ENCODE results near the gene CD300H.
"Not testable (repeated sequence)": the region's sequence is repeated elsewhere in the genome, so short reads cannot be mapped to it uniquely, and the experiment has no call there.

CD300H gene

DNA sequence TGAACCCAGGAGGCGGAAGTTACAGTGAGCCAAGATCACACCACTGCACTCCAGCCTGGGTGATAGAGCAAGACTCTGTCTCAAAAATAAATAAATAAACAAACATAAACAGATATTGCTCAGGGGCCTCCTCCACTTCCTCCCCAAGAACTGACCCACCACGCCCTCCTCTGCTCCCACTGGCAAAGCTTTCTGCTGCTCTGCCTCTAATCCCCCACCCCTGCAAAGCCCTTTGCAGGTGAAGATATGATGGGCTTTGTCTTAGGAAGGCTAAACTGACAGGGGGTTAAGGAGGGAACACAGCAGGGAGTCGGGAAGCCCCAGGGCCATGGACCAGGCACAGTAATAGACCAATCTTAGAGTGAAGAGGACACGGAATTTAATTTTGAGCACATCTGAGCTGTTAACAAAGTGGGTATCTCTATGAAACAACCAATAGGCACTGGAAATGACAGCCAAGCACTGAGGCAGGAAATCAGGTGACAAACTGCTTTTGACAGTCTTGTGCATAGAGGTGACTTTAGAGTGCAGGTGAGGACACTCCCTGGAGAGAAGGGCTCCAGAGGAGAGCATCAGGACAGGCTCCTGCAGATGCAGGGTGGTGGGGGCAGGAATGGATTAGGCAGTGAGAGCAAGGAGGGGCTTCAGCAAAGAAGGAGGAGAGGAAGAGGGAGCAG, 31.2 kb upstream of the CD300H start:
- H3K4me1 Mint-ChIP-seq: peaks cover 16% of the 10 kb centered on the region
- H3K27ac Mint-ChIP-seq: no peak overlapping the region
- H3K4me3 Mint-ChIP-seq: no peak overlapping the region
- no peak for DNase-seq
- no peak for ATAC-seq
- no peaks in the 10 kb centered on the region for H3K36me3 Mint-ChIP-seq (ENCODE audit: low read depth)
- peaks cover 13% of the 10 kb centered on the region for H3K27me3 Mint-ChIP-seq
- H3K9me3 Mint-ChIP-seq: no peaks in the 10 kb centered on the region

DNA sequence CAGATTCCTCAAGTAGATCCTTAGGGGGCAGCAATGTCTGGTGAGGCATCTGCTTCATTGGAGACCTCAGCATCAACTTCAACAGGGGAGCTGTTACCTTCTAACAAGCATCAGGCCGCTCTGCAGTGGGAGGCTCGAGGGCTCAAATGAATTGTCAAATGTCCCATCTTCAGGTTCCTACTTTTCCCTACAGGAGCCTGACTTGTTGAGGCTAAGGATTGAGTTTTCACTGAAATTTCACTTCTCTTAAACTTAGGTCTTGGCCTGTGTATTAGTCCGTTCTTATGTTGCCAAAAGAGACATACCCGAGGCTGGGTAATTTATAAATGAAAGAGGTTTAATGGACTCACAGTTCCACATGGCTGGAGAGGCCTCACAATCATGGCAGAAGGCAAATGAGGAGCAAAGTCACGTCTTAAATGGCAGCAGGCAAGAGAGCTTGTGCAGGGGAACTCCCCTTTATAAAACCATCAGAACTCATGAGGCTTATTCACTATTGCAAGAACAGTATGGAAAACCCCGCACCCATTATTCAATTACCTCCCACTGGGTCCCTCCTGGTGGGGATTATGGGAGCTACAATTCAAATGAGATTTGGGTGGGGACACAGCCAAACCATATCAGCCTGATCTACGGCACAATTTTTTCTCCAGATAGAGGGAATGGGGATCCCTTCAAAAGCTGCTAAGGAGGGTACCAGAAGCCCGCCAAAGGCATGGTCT, 29.9 kb upstream of the CD300H start:
- no peaks in the 10 kb centered on the region for H3K9me3 Mint-ChIP-seq
- peaks cover 16% of the 10 kb centered on the region for H3K27me3 Mint-ChIP-seq
- H3K36me3 Mint-ChIP-seq (ENCODE audit: low read depth): no peaks in the 10 kb centered on the region
- DNase-seq (no peak), ATAC-seq (no peak)
- no peak overlapping the region for H3K27ac Mint-ChIP-seq
- H3K4me3 Mint-ChIP-seq: no peak overlapping the region
- peaks cover 14% of the 10 kb centered on the region for H3K4me1 Mint-ChIP-seq

DNA sequence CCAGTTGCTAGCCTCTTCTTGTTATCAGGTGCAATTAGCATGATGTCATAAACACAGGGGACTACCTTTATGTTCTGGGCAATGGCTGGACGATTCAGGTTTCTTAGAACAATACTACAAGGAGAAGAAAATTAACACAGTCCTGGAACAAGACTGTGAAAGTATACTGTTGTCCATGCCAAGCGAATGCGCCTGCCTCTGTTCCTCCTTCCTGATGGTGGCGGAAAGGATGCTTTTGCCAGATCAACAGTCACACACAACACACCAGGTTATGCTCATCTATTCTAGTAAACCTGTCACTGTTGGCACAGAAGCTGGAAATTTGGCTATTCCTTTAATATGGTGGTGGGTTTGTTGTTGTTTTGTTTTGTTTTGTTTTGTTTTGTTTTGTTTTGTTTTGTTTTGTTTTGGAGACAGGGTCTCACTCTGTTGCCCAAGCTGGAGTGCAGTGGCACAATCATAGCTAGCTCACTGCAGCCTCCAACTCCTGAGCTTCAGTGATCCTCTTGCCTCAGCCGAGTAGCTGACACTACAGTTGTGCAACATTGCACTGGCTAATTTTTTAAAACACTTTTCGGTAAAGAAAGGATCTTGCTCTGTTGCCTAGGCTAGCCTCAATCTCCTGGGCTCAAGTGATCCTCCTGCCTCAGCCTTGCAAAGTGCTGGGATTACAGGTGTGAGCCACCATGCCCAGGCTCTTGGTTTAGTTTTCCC, 27.9 kb upstream of the CD300H start:
- H3K27me3 Mint-ChIP-seq: peaks cover 19% of the 10 kb centered on the region
- ATAC-seq (no peak), DNase-seq (no peak)
- H3K9me3 Mint-ChIP-seq: no peaks in the 10 kb centered on the region
- no peak overlapping the region for H3K4me3 Mint-ChIP-seq
- no peak overlapping the region for H3K27ac Mint-ChIP-seq
- no peaks in the 10 kb centered on the region for H3K36me3 Mint-ChIP-seq (ENCODE audit: low read depth)
- H3K4me1 Mint-ChIP-seq: peaks cover 19% of the 10 kb centered on the region

DNA sequence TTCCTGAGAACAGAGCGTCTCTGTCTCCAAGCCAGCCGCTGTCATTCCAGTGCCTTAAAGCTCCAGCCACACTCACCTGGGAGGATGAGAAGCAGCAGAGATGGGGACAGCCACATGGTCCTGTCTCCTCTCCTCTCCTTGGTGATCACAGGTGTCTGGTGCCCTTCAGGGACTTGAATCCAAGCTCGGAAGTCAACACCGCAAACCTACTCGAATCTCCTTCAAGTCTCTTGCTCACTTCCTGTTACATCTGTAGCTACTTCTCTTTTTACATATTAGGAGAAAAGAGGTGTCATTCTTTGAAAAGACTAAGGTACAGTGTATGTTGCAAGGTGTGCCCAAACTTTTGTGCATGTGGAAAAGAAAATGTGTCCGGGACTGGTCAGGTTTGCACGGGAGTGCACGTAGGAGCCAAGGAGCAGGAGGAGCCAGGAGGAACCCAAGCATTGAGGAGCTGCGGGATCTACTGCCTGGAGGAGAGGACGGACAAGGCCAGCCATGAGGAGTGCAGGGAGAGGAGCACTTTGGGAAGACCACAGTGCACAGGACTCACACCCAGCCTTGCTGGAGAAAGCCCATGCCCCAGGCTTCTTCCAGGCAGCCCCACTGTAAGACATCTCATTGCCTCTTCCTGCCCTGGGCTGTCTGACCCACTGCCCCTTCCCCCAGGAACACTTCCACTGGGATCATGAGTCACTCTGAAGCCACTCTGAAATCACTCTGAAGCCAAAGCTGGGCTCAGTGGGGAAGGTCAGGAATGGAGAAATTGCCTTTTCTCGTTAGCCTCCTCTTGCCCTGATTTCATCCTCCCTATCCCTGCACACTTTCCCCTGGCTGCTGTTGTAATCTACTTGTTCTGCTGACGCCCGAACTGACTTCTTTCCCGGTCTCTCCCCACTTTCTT, 25.0 kb upstream of the CD300H start, which contains the start of gene CD300LD:
TSS of gene CD300LD (minus strand) at position 197 of the 904 bp plus-strand sequence. CDS start at position 116, 81 bp downstream.
- Mint-ChIP-seq H3K27ac (no peak within 1 kb of the TSS), H3K4me3 (no peak within 1 kb of the TSS), H3K27me3 (peaks cover 10% of the 10 kb centered on the region), H3K9me3 (no peaks in the 10 kb centered on the region), H3K4me1 (peaks cover 7% of the 10 kb centered on the region), H3K36me3 (ENCODE audit: low read depth) (no peaks in the 10 kb centered on the region)
- no peak for DNase-seq
- no peak for ATAC-seq

DNA sequence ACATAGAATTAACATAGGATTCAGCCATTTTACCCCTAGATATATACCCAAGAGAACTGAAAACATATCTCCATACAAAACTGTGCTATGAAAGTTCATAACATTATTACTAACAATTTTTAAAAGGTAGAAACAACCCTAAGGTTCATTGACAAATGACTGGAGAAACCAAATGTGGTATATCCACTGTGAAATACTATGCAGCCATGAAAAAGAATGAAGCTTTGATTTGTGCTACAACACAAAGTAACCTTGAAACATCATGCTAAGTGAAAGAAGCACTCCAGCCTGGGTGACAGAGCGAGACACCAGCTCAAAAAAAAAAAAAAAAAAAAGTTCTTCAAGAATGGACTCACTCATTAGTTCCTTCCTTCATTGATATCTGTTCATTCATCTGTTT, 24.2 kb upstream of the CD300H start:
- no peak for DNase-seq
- H3K27me3 Mint-ChIP-seq: peaks cover 10% of the 10 kb centered on the region
- H3K4me3 Mint-ChIP-seq: no peak overlapping the region
- H3K36me3 Mint-ChIP-seq (ENCODE audit: low read depth): no peaks in the 10 kb centered on the region
- H3K27ac Mint-ChIP-seq: no peak overlapping the region
- ATAC-seq: no peak
- no peaks in the 10 kb centered on the region for H3K9me3 Mint-ChIP-seq
- H3K4me1 Mint-ChIP-seq: peaks cover 7% of the 10 kb centered on the region

DNA sequence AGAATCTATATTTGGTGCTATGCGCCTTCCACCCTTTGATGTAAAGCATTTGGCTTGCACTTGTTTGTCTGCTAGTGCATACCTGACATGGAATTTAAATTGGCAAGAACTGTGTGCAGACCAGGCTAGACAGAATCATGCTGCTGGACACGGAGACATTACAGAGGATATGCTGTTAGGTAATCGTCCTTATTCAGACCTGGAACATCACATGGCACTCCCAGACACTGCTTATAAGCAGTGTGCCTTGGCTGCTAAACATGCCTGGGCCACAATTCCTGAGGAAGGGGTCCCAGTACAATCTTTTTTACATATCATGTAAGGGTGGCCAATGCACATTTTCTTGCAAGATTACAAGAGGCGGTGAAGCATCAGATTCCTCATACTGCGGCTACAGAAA, 18.4 kb upstream of the CD300H start:
- Mint-ChIP-seq H3K27me3 (peaks cover 2% of the 10 kb centered on the region), H3K36me3 (ENCODE audit: low read depth) (no peaks in the 10 kb centered on the region)

DNA sequence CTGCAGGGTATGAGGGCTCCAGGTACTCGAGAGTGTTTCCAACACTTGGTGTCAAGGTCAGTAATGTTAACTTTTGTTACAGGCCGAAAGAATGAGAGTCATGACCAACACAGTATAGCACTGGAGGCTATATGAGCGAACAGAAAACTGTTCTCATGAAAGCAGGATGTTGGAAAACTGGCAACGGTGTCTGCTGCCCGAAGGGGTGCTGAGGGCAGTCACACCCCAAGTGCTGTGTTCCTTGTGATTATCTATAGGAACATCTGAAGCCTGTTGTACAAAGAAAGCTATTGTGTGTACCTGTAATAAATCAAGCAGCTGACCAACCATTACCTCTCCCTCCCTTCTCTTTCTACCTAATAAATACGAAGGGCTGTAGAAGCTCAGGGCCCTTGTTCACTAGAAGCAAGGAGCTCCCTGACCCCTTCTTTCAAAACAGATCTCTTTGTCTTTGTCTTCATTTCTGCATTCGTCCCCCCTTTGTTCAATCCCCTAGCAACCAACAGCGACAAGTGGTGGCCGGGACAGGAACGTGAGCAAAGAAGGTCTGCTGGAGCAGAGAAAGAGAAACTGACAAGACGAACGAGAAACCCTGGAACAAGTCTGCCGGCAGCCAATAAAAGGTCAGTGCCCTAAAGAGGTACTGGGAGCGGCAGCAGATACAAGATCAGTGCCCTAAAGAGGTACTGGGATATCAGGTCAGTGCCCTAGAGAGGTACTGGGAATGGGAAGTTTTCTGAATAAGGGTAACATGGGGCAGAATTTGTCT, 17.2 kb upstream of the CD300H start:
- Mint-ChIP-seq H3K36me3 (ENCODE audit: low read depth) (no peaks in the 10 kb centered on the region), H3K27ac (no peak overlapping the region), H3K9me3 (no peaks in the 10 kb centered on the region), H3K4me3 (no peak overlapping the region), H3K4me1 (peaks cover 4% of the 10 kb centered on the region), H3K27me3 (no peaks in the 10 kb centered on the region)
- ATAC-seq: no peak
- DNase-seq: no peak

More for the DNA sequence above, 18.4 kb upstream of the CD300H start:
- Mint-ChIP-seq H3K4me1 (no peaks in the 10 kb centered on the region), H3K9me3 (no peaks in the 10 kb centered on the region), H3K27ac (no peak overlapping the region), H3K4me3 (no peak overlapping the region)
- no peak for ATAC-seq
- DNase-seq: no peak

DNA sequence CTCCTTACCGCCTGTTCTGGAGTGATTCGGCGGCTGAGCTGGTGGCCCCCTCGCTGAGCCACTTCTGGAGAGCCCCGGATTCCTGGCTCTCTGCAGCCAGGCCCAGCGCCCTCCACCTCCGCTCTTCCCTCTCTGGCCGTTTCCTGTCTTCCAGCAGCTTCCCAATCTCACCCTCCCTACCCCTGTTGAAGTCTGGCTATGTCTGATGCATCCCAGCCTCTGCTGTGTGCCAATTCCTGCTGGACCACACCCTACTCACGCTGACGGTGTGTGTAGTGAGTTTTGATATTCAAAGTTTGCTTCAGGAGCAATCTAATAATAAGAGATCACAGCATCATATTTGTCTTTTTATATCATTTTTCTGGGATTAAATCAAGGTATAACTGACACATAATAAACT, 15.3 kb upstream of the CD300H start:
- ATAC-seq (no peak), DNase-seq (no peak)
- peaks cover 6% of the 10 kb centered on the region for H3K4me1 Mint-ChIP-seq
- no peaks in the 10 kb centered on the region for H3K27me3 Mint-ChIP-seq
- H3K27ac Mint-ChIP-seq: no peak overlapping the region
- no peak overlapping the region for H3K4me3 Mint-ChIP-seq
- H3K9me3 Mint-ChIP-seq: no peaks in the 10 kb centered on the region
- H3K36me3 Mint-ChIP-seq (ENCODE audit: low read depth): no peaks in the 10 kb centered on the region

DNA sequence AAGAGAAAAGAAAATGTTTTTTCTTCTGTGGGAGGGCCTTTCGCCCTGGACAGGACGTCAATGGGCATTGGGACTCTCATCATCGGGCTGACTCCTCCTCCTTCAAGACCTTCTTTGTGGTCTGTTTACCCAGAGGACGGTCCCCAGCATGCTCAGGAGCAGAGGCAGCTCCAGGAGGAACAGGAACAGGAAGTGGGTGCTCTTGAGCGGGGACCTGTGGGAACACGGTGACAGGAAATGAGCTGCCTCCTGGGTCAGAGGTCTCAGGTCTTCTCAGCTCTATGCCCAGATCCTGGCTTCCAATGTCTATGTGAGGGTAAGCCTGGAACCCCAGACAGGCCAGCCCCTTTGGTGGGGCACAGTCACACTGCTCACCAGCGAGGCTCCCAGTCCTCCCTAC, 12.6 kb upstream of the CD300H start:
- Mint-ChIP-seq H3K9me3 (no peaks in the 10 kb centered on the region), H3K27me3 (peaks cover 7% of the 10 kb centered on the region), H3K4me1 (peaks cover 6% of the 10 kb centered on the region), H3K36me3 (ENCODE audit: low read depth) (no peaks in the 10 kb centered on the region), H3K4me3 (no peak overlapping the region), H3K27ac (no peak overlapping the region)
- no peak for ATAC-seq
- no peak for DNase-seq

DNA sequence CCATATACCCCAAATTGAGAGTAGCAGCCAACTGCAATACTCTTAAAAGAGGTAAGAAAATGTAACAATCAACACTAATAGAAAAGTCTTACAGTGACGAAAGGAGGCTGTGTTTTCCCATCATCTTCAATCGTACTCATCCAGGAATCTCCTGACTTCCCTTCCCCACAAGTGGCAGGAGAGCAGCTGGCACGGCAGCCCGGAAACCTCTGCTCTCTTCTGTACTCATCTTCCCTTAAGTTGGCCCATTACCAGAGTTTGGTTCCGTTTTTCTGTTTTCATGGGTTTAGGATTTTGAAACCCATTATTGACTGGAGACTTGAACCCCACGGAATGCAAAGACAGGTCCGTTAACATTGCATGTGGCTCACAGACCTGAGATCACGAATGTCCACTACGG, 11.7 kb upstream of the CD300H start:
- Mint-ChIP-seq H3K4me1 (peaks cover 6% of the 10 kb centered on the region), H3K36me3 (ENCODE audit: low read depth) (no peaks in the 10 kb centered on the region), H3K4me3 (no peak overlapping the region), H3K9me3 (no peaks in the 10 kb centered on the region), H3K27ac (no peak overlapping the region), H3K27me3 (peaks cover 7% of the 10 kb centered on the region)
- DNase-seq (no peak), ATAC-seq (no peak)

DNA sequence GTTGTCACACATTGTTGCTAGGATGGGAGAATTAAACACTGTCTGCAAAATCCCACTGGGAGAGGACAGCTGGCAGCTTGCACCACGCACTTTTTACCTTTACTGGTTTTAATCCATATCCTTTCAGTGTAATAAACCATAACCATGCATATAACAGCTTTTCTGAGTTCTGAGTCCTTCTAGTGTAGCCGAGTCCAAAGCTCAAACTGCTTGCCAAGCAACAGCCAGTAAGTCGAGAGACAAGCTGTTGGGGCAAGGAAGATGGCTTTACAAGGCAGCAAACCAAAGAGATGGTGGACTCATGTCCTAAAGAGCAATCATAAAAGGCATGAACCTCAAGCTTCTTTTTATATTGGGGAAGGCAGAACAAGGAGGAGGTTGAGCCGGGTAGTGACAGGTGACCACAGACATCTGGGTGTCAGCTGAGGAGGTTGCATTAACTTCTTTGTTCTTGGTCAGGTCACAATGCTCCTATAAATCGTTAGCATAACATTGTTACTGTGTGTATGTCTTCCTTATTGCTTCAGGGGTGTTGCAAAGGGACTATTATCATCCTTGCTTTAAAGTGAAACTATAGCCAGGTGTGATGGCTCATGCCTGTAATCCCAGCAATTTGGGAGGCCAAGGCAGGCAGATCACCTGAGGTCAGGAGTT, 7.3 kb upstream of the CD300H start:
- Mint-ChIP-seq H3K4me1 (peaks cover 10% of the 10 kb centered on the region), H3K27ac (no peak overlapping the region), H3K9me3 (no peaks in the 10 kb centered on the region), H3K4me3 (no peak overlapping the region), H3K36me3 (ENCODE audit: low read depth) (no peaks in the 10 kb centered on the region), H3K27me3 (peaks cover 14% of the 10 kb centered on the region)
- DNase-seq (no peak), ATAC-seq (no peak)

DNA sequence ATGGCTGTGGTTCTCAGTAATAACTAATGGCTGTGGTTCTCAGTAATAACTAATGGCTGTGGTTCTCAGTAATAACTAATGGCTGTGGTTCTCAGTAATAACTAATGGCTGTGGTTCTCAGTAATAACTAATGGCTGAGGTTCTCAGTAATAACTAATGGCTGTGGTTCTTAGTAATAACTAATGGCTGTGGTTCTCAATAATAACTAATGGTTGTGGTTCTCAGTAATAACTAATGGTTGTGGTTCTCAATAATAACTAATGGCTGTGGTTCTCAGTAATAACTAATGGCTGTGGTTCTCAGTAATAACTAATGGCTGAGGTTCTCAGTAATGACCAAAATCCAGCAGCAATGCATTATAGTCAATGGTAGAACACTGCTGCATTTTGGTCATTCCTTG, 6.3 kb upstream of the CD300H start:
- not testable (repeated sequence) for H3K27ac Mint-ChIP-seq; H3K9me3 Mint-ChIP-seq; ATAC-seq; DNase-seq; H3K36me3 Mint-ChIP-seq (ENCODE audit: low read depth); H3K4me3 Mint-ChIP-seq
- peaks cover 17% of the 10 kb centered on the region for H3K4me1 Mint-ChIP-seq
- H3K27me3 Mint-ChIP-seq: peaks cover 23% of the 10 kb centered on the region

DNA sequence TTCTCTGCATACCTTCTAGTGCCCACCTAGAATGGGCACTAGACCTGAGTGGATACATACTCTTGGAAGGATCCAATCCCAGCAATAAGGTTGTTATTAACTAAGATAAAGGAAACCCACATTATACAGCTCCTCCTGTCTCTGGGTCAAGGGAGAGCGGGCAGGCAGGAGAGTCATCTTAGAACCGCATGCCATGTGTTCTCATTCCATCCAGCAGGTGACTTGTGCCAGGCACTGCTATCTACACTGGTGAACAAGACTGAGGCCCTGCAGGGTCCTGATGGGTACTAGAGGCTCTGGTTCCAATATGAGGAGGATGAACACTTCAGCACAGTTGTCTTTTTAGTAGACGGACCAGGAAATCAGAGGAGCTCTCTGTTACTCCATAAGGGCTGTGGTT, 5.9 kb upstream of the CD300H start:
- no peaks in the 10 kb centered on the region for H3K36me3 Mint-ChIP-seq (ENCODE audit: low read depth)
- peaks cover 27% of the 10 kb centered on the region for H3K27me3 Mint-ChIP-seq
- peaks cover 21% of the 10 kb centered on the region for H3K4me1 Mint-ChIP-seq
- ATAC-seq (no peak), DNase-seq (no peak)
- H3K27ac Mint-ChIP-seq: no peak overlapping the region
- H3K9me3 Mint-ChIP-seq: peaks cover 3% of the 10 kb centered on the region
- H3K4me3 Mint-ChIP-seq: no peak overlapping the region
